Natural killer cell (primary cell): Measurements from ENCODE around the gene HDAC4. TPM values are rescaled to one million over a fixed set of nuclear protein-coding genes. Genes with fewer than 3 reads are reported as not detected.

Source experiments
- ATAC-seq, 3 donors: fragments of 150-1000 bp in 2 of 3; fragments of 200-7000 bp in 1 of 3; cut with Tn5 transposase; 1 replicate in 1 of 3; 2 replicates in 2 of 3; pipeline ENCODE4 v1.10.0; 2021; ENCODE audit warnings: mild to moderate bottlenecking in 2 of 3, moderate library complexity in 2 of 3
- DNase-seq, 2 donors: peaks; one replicate each; pipeline versions ENCODE4 v3.0.0 to v3.0.0-alpha.2; 2013 to 2021; ENCODE audit warnings: mixed read lengths in 1 of 2
- H3K27ac ChIP-seq: one replicate; pipeline ENCODE4 v1.5.1; 2013; ENCODE audit warnings: mild to moderate bottlenecking, low read length
- H3K27me3 ChIP-seq: one replicate; pipeline ENCODE4 v1.6.1; 2013; ENCODE audit warnings: low read length; ENCODE audit not compliant: control insufficient read depth, insufficient read depth
- H3K36me3 ChIP-seq: one replicate; pipeline ENCODE4 v1.6.1; 2013; ENCODE audit warnings: low read length; ENCODE audit not compliant: control insufficient read depth, insufficient read depth
- H3K4me1 ChIP-seq: one replicate; pipeline ENCODE4 v1.6.1; 2013; ENCODE audit warnings: low read length; ENCODE audit not compliant: control insufficient read depth, insufficient read depth
- H3K4me3 ChIP-seq: one replicate; pipeline ENCODE4 v1.5.1; 2013; ENCODE audit warnings: low read length
- H3K9me3 ChIP-seq: one replicate; pipeline ENCODE4 v1.6.1; 2013; ENCODE audit warnings: low read length; ENCODE audit not compliant: control insufficient read depth, insufficient read depth
- H3K27ac Mint-ChIP-seq, 2 donors: one replicate each; pipeline ENCODE4 v1.8.0; 2022; ENCODE audit warnings: mild to moderate bottlenecking in 2 of 2, mixed read lengths in 2 of 2, moderate library complexity in 1 of 2
- H3K27me3 Mint-ChIP-seq, 2 donors: one replicate each; pipeline ENCODE4 v1.8.0; 2022; ENCODE audit warnings: low read depth in 2 of 2, mixed read lengths in 2 of 2
- H3K36me3 Mint-ChIP-seq: one replicate; pipeline ENCODE4 v1.8.0; 2022; ENCODE audit warnings: mixed read lengths
- H3K4me1 Mint-ChIP-seq, 2 donors: one replicate each; pipeline ENCODE4 v1.8.0; 2022; ENCODE audit warnings: mixed read lengths in 2 of 2
- H3K4me3 Mint-ChIP-seq: one replicate; pipeline ENCODE4 v1.8.0; 2022; ENCODE audit warnings: mild to moderate bottlenecking, moderate library complexity, mixed read lengths
- H3K9me3 Mint-ChIP-seq, 2 donors: one replicate each; pipeline ENCODE4 v1.8.0; 2022; ENCODE audit warnings: mixed read lengths in 2 of 2
- WGBS: methylation state at CpG from one replicate; pipeline ENCODE4 v1.1.7; 2013; ENCODE audit warnings: missing lambda C conversion rate; ENCODE audit not compliant: insufficient coverage; 5-methylcytosine and 5-hydroxymethylcytosine counted together
- intact Hi-C: fragments of 100-400 bp; cut with micrococcal nuclease; formaldehyde crosslinking; loops from one replicate; pipeline ENCODE4 v1.14.2; 2022
- total RNA-seq, 4 donors: library from RNA; stranded (reverse); fragments of 120-200 nt in 1 of 4; gene quantifications; one replicate each; pipeline versions ENCODE4 v1.2.3 to v1.2.4, GENCODE V29; 2013 to 2022
- TF ChIP-seq, protein P1 (sequence below): fragments of 200-600 bp; IDR thresholded peaks from one replicate; pipeline ENCODE4 v1.8.0; 2022; ENCODE audit warnings: antibody characterized with exemption

Gene HDAC4
- total RNA-seq, 3 donors from 2014 or later (not counting 1 experiment from before 2014, with no cell fraction given) = 74.9 to 105 (median 100) TPM

DNA sequence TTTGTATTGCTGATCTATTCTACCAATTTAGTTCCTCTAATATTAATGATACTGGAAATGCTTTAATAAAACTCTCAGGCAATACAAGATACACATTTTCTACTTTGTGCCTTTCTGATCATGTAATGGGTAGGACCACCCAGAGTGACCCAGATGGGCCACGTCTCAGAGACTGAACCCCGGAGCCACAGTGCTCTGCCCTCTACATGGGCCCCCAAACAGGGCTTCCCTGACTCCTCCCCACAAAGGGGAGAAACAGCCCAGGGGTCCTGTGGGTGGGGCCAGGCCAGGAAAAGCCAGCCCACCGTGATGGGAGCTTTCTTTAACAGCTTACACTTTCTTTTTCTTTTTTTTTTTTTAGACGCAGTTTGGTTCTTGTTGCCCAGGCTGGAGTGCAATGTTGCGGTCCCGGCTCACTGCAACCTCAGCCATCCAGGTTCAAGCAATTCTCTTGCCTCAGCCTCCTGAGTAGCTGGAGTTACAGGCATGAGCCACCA, 18.4 kb downstream of the HDAC4 start:
- H3K36me3 ChIP-seq = peaks cover 2% of the 10 kb centered on the region
- WGBS = 94% methylated on average over 6 of the region's 6 CpGs
- no peak overlapping the region for H3K27ac ChIP-seq
- no peak overlapping the region for H3K4me3 ChIP-seq
- no peaks in the 10 kb centered on the region for H3K9me3 Mint-ChIP-seq
- peak overlapping the region; percentile 28 for H3K4me3 Mint-ChIP-seq
- H3K27me3 Mint-ChIP-seq = no peaks in the 10 kb centered on the region
- peaks cover 20% of the 10 kb centered on the region for H3K4me1 ChIP-seq
- peaks cover 43 to 50% of the 10 kb centered on the region in 2 donors for H3K4me1 Mint-ChIP-seq
- no peaks in the 10 kb centered on the region for H3K9me3 ChIP-seq
- intact Hi-C loops = loop anchor here (5.0 kb wide), 1 partner anchor 115 kb away; no protein-coding TSS in a partner anchor
- no peaks in the 10 kb centered on the region for H3K27me3 ChIP-seq
- peak overlapping the region in 1 of 2 donors; percentile 35 for H3K27ac Mint-ChIP-seq
- no peak for ATAC-seq
- no peak for DNase-seq
- TF ChIP-seq, protein P1, sequence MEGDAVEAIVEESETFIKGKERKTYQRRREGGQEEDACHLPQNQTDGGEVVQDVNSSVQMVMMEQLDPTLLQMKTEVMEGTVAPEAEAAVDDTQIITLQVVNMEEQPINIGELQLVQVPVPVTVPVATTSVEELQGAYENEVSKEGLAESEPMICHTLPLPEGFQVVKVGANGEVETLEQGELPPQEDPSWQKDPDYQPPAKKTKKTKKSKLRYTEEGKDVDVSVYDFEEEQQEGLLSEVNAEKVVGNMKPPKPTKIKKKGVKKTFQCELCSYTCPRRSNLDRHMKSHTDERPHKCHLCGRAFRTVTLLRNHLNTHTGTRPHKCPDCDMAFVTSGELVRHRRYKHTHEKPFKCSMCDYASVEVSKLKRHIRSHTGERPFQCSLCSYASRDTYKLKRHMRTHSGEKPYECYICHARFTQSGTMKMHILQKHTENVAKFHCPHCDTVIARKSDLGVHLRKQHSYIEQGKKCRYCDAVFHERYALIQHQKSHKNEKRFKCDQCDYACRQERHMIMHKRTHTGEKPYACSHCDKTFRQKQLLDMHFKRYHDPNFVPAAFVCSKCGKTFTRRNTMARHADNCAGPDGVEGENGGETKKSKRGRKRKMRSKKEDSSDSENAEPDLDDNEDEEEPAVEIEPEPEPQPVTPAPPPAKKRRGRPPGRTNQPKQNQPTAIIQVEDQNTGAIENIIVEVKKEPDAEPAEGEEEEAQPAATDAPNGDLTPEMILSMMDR = no peak
- no peaks in the 10 kb centered on the region for H3K36me3 Mint-ChIP-seq

DNA sequence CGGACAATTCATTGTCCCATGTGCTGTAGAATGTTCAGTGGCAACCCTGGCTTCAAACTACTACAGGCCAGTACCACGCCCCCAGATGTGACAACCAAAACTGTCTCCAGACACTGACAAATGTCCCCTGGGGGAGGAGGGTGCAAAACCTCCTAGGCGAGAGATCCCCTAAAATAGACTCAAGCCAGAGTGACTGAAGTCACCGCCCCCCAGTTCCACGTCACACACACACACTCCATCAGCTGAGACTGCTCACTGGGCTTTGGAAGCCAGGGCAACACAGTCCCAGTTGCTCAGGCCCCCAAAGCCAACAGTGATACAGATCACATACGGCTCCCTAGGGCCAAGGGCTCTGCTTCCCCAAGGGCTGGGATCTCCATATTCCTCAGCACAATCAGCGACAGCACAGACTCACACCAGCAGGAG, 19.1 kb downstream of the HDAC4 start:
- no peaks in the 10 kb centered on the region for H3K9me3 Mint-ChIP-seq
- DNase-seq (peak in 1 of 2 donors; percentile 45), ATAC-seq (peak; percentile 23 to 57 (median 50))
- no peaks in the 10 kb centered on the region for H3K27me3 Mint-ChIP-seq
- no peaks in the 10 kb centered on the region for H3K27me3 ChIP-seq
- TF ChIP-seq, protein P1 = no peak
- peaks cover 20% of the 10 kb centered on the region for H3K4me1 ChIP-seq
- H3K9me3 ChIP-seq = no peaks in the 10 kb centered on the region
- 63% methylated on average over 7 of the region's 7 CpGs for WGBS
- H3K4me3 ChIP-seq = no peak overlapping the region
- H3K4me3 Mint-ChIP-seq = peak overlapping the region; percentile 96
- H3K27ac ChIP-seq = peak overlapping the region; percentile 67
- peaks cover 44 to 45% of the 10 kb centered on the region in 2 donors for H3K4me1 Mint-ChIP-seq
- intact Hi-C loops = loop anchor here (5.0 kb wide), 1 partner anchor 114 kb away; no protein-coding TSS in a partner anchor
- peaks cover 4% of the 10 kb centered on the region for H3K36me3 ChIP-seq
- H3K27ac Mint-ChIP-seq = peak overlapping the region; percentile 93 to 97
- H3K36me3 Mint-ChIP-seq = no peaks in the 10 kb centered on the region

DNA sequence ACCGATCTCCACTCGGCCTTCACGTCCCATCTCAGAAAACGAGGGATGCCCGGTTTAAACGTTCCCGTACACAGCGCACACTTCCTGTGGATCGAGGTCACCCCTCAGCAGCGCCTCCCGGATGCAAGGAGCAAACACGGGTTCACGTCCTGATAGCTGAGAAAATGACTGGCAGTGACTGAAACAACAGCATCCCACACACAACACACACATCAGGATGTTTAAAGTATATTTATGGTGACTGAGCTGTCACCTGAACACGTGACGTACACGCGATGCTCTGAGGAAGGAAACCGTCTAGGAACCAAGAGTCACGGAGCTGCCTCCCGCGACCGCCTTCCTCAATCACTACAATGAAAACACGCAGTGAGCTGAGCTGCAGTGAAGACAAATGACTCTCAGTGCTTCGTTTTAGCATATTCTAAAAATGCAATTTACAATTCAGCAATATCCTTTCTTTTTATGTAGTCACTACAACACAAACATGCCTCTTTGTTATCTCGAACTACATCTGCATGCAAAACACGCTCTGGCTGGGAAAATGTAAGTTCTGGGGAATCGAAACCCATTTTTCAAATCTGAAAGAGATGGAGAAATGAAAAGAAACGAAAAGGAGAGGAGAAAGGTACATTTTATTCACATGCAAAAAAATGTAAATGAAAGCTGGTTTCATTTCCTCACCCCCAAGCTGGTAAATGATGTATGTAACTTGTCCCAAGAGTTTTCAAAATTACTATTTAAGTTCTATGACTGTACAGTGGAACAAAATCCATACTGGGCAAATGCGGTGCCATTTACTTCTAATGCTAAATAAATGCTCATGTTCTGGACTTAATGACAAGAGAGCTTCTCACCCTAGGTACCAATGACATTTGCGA, 19.8 kb downstream of the HDAC4 start:
- peak; percentile 42 to 88 for DNase-seq
- Mint-ChIP-seq H3K9me3 (no peaks in the 10 kb centered on the region), H3K4me3 (peak overlapping the region; percentile 96), H3K36me3 (no peaks in the 10 kb centered on the region), H3K27ac (peak overlapping the region; percentile 93 to 97), H3K4me1 (peaks cover 37 to 39% of the 10 kb centered on the region in 2 donors), H3K27me3 (no peaks in the 10 kb centered on the region)
- no peaks in the 10 kb centered on the region for H3K9me3 ChIP-seq
- WGBS = 12% methylated on average over 29 of the region's 30 CpGs
- ATAC-seq = peak; percentile 78 to 87 (median 83)
- no peaks in the 10 kb centered on the region for H3K27me3 ChIP-seq
- H3K4me3 ChIP-seq = peak overlapping the region; percentile 28
- peaks cover 4% of the 10 kb centered on the region for H3K36me3 ChIP-seq
- H3K27ac ChIP-seq = peak overlapping the region; percentile 67
- TF ChIP-seq, protein P1 = no peak
- intact Hi-C loops = loop anchor here (5.0 kb wide), 1 partner anchor 114 kb away; no protein-coding TSS in a partner anchor
- H3K4me1 ChIP-seq = peaks cover 20% of the 10 kb centered on the region
